ENCODE results near the gene NTRK3.

Gene NTRK3

GRCh38 chr15:88225461-88225860 is 31.1 kb downstream of the NTRK3 start:
- DNase-seq: no peak

DNA sequence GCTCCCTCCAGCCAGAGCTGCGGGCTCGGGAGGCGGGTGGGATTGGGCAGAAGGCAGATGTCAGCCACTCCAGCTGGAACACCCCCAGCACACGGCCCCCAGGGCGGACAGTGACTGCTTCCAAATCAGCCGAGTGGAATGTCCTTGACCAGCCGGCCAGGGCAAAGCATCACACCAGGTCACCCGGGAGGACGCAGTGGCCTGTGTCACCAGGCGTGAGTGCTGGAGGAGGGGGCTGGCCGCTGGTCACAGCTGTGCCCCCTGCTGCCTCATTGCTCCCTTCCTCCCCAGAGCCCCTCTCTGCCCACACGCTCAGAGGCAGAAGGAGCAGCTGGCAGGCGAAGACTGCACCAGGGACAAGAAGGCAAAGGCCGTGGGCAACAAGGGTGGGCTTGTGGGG is 33.5 kb downstream of the NTRK3 start:
- DNase-seq: no peak

GRCh38 chr15:88221836-88222235 is 34.7 kb downstream of the NTRK3 start:
- peak in 1 of 2 experiments; percentile 8 for DNase-seq

DNA sequence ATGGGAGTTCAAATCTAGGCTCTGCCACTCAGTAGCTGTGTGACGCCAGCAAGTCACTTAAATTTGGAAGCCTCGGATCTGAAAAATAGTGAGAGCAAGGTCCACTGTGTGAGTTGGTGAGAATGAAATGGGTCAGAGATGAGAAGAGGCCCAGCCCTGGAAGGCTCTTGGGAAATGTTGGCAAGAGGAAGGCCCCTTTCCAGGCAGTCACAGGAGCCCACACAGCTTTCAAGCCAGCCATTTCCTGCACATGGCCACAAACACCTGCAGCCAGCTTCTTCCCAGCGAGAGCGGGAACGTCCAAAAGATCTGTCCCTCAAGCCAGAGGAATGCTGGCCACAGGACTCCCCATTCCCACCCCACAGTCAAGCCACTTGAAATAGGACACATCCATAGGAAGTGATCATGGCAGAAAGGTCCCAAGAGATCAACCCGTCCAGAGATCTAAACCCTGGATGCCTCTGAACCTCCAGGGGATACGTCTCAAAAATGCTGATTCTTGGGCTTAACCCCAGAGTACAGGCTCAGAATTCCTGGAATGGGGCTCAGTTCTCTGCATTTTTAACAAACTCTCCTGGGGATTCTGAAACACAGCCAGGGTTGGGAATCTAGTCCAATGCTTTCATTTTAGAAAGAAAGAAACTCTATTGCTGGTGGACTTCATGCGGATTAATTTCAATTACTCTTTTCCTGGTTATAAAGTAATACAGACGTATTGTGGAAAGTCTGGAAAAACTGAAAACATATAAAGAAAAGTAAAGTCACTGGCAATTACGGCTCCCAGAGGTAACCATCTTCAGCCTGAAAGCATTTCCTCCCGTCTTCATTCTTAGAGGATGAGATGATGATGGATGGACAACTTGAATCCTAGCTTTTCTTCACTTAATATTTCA is 35.9 kb downstream of the NTRK3 start:
- no peak for DNase-seq

DNA sequence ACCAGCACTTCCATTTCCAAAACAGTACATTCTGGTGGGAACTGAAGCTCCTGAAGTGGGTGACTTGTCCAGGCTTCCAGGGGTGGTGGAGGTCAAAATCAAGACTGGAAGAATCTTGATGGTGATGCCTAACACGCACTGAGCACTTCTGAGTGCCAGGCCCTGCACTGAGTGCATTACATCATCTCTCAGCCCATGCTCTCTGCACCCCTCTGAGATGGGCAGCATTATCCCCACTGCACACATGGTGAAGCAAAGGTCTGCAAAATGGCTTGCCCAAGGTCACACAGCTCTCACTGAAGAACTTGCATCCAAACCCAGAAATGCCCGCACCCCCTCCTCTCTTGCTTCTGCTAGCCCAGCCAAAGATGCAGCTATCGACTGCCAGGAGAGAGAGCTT is 36.9 kb downstream of the NTRK3 start:
- no peak for DNase-seq

DNA sequence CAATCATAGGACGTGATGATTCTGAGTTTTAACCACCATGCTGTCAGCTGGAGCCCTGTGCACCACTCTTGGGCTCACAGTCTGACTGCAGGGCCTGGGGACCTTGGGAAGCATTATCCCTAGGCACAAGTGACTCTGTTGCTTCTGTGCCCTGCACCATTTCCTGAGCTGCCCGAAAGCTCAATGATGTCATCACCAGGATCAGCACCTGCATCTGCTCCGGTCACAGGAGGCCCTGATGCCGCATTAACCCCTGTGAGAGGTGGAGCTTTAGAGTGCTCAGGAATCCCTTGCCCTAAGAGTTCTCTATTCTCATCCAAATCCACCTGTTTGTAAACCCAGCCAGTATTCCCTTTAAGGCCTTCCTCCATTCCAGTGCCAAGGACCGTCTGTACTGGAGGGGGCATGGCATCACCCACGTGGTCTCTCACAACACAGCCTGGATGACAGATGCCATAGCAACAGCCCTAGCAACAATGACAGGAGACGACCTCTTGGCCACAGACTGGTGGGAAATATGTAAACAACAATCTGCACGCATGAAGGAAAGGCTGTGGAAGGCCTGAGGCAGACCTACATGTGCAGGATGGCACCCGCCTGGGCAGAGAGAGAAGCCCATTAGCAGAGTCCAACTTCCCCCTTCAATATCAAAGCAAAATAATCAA is 37.9 kb downstream of the NTRK3 start:
- DNase-seq: no peak

DNA sequence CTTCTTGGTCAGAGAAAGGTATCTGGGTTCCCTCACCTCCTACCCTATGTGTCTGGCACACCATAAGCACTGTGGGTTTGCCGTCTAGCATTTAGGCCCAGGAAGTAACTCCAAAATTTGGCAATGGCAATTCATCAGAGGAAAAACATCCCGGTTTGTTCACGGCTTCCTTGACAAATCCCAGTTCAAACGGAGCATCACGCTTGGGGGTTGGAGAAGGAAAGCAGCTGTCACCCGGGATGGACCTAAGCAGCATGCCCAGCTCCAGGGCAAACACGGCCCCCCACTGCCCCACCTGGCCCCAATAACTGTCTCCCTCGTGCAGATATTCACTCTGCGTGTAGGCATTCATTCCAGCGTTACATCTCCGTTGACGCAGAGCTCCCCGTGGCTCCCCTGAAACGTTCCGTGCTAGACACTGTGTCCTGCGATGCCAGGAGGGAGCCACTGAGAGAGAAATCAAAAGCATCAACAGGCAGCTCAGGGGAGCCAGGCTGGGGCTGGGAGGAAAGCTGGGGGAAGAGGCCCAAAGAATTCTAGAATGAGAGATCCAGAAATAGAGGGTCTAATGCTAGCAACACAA is 41.4 kb downstream of the NTRK3 start:
- DNase-seq: no peak

- no peak for DNase-seq
These were observed 47.4 kb downstream of the NTRK3 start for GRCh38 chr15:88209111-88209510.

DNA sequence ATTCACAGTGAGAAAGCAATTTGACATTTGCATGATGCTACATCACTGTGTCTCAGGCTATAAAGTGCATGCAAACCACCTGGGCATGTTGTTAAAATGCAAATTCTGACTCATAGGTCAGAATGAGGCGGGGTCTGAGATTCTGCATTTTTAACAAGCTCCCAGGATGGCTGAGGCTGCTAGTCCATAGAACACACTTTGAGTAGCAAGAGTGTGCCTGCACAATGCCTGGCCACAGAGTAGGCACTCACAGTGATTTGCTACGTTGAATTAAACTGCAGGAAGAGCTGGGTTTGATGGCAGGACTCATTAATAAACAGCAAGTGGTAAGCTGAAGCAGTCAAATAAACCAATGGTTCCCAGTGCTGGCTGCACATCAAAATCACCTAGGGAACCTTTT is 48.1 kb downstream of the NTRK3 start:
- DNase-seq: no peak

DNA sequence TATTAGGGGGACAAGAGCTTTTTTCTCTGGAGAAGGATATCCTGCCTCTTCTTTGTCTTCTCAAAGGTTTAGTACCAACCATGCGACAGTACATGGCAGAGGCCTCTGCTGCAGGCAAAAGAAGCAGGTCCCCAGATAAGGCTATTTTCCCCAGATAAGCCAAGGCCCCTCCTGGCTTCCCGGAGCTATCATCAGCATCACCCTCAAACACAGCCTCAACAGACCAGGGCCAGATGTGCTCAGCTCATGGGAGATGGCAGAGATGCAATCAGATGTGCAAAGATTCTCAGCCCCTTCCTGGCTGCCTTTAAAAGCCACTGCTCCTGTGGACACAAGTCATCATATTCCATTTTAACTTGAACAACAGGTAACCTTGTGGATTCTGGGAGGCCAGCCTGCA is 49.0 kb downstream of the NTRK3 start:
- no peak for DNase-seq

GRCh38 chr15:88204584-88204983 is 52.0 kb downstream of the NTRK3 start:
- DNase-seq: no peak

DNA sequence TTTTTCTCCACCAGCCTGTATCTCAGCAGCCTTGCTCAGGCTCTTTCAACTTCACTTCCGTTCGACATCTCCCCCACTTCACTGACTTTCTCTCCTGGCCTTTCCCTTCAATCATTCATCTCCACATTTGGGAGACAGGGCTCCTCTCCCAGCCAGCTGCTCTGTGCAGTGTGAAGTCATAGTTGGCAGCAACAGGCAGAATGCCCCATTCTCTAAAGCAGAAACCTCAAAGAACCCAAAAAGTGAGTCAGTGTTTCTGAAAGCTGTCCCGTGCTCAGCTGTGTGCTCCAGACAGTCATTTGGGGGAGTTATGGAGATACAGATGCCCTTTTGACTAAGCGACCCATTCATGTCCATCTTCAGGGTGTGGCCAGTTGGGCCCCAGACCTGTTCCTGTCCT is 54.3 kb downstream of the NTRK3 start:
- no peak for DNase-seq

DNA sequence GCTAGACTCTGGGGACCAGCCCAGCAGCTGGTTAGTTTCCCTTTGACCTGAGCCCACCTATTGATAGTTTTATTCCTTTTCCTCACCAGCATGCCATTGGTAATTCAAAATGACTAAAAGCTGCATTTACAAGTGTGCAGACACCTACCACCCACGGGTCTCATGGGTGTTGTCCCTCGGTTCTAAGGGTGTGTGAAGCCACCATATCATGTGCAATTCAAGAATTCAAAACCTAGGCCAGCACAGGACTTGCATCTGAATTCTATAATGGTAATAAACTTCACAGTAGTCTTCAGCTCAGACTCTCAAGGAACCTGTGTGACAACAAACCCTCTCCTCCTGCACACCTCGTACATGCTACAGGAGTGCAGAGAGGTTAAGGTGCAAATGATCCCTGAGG is 55.3 kb downstream of the NTRK3 start:
- DNase-seq: no peak

- DNase-seq: no peak
These were observed 59.6 kb downstream of the NTRK3 start for GRCh38 chr15:88196961-88197360.

DNA sequence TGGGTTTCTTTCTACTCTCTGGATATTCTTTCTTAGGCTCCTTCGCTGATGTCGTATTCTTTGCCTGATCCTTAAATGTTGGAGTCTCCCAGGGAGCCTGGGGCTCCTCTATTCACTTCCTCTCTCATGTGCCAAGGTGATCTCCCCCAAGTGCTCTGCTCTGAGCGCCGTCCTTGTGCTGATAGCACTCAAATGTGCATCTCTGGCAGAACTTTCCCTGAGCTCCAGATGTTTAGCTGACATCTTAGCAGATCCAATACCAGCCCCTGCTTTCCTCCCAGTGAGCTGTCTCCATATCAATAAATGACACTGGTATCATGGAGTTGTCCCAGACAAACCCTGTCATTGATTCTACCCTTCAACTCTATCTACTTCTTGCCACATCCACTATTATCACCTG is 62.4 kb downstream of the NTRK3 start:
- DNase-seq: no peak

DNA sequence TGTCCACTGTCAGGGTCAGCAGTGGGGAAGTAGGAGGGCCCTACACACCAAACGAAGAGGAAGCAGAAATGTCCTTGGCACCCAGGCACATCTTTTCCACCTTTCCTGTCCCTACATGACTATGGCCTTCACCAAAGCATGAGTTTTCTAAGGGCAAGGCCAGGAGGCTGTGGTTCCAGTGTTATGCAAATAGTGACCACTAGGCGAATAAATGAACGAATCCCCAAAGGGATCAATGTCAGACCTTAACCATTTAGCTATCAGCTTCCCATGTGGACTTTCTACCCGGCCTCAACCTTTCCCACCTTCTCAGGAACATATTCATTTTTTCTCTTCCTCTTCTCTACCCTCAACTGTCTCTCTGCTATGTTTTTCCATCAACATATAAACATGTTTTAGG is 63.1 kb downstream of the NTRK3 start:
- DNase-seq: no peak

DNA sequence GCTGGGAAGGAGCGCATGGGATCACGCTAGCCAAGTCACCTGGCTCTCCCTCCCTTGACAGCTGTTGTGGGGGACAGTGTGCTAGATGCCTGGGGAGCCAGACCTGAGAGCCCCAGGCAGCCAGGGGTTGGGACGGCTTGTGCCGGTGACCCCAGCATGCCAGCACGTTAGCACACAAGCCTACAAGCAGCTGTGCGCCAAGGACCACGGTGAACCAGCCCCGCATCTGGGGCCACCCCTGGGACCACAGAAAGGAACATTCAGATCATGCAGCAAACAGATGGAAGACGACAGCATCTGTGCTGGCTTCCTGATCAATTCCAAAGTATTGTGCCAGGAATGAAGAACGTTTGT is 64.8 kb downstream of the NTRK3 start:
- no peak for DNase-seq

DNA sequence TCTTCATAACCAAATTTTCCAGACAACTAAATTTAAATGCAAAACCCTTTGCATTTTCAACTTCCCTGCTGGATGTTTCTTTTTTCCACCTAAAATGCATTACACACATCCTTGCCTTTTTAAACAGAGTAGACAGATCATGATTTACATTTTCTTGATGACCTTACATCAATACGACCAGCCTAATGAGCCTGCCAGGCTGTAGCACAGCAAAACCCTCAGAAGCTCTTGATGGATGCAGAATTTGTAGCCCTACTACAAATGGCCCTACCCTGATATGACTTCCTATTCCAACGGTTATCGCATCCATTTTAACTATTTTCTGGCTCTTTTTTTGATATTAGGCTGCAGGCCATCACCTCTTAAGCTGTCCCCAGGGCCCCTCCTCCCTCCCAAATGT is 66.3 kb downstream of the NTRK3 start:
- DNase-seq: no peak

DNA sequence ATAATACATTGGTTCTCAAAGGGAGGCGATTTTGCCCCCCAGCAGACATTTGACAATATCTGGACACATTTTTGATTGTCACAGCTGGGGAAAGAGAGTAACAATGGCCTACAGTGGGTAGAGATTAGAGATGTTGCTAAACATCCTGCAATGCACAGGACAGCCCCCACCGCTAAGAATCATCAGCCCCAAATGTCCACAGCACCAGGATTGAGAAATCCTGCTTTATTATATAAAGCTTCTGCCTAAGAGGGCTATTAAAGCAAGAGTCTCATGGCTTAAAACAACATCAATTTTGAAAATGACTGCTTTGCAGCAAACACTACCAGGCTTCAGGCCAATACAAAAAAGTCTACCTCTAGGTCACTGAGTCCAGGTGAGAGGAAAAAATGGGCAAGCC is 68.2 kb downstream of the NTRK3 start:
- DNase-seq: no peak

DNA sequence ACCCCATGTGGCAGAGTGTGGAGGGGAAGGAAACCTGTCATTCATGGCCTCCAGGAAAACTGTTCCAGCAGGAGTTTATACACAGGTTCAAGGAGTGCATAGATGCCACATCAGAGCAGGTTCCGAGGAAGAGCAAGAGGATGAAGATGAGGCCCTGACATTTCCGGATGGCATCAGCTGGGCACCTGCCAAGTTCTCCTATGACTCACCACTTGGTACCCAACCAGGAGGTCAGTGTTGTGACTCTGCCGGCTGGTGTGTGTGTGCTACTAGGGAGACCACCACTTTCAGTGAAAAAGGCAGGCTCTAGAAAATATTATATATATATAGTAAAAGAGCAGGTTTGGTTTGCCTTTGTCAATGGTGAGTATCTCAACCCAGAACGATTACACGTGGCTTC is 69.3 kb downstream of the NTRK3 start:
- no peak for DNase-seq

GRCh38 chr15:88185584-88185983 is 71.0 kb downstream of the NTRK3 start:
- no peak for DNase-seq

DNA sequence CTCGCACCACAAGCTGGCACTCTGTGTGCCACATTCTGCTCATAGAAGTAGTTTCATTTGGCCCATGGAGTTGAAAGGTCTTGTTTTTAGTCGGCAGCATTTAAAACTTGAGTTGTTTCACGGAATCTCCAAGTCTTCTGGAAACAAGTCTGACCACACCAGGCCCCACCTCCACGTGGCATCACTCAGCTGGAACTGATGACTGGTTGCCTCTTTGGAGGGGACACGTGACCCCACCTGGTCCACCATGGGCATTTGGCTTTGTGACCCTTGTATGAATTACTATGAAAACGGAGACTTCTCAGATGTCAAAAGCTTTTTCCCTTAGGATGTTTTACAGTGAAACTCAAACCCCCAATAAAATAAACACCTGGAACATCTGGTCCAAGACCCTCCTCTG is 74.9 kb downstream of the NTRK3 start:
- DNase-seq: no peak

DNA sequence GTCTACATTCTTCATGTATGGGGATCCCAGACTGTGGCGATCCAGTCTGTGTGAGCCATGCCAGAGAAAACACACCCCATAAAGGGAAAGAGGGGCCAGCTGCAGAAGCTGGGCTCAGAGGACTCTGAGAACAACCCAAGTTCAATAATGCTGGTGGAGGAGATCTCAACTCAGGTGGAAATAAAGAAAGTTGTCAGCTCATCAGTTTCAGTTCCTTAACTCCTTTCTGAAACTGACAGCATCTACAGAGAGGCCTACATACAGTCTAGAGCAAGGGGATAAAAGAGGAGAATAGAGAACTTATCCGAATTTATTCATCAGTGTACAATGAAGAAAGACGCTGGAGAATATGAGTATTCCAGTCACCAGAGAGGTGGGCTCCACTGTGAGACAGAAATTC is 77.0 kb downstream of the NTRK3 start:
- DNase-seq: no peak

- no peak for DNase-seq
These were observed 77.9 kb downstream of the NTRK3 start for GRCh38 chr15:88178631-88179030.

Data from NCI-H1930 (cell line).